Epithelial cell of esophagus (primary cell): ENCODE data around the gene ARHGAP26.
A peak's percentile ranks its signal among the peaks of the same experiment; 100 is the strongest.

Experiments
- DNase-seq: peaks from one replicate; pipeline ENCODE4 v3.0.0; 2010; ENCODE audit warnings: low read depth
- H3K4me3 ChIP-seq: 2 replicates; pipeline ENCODE4 v1.5.1; 2011; ENCODE audit warnings: mild to moderate bottlenecking, low read length, control low read depth
- CTCF ChIP-seq: IDR thresholded peaks from 2 replicates; pipeline ENCODE4 v1.5.1; 2011; ENCODE audit warnings: low read depth, mild to moderate bottlenecking, low read length, control low read depth, inconsistent platforms; ENCODE audit not compliant: insufficient read depth; ENCODE audit errors: missing control alignments

ARHGAP26 gene

GRCh38 chr5:142772446-142773293 is 2.5 kb downstream of the ARHGAP26 start:
- H3K4me3 ChIP-seq, result no peak overlapping the region
- DNase-seq, result no peak
- no peak for TF ChIP-seq CTCF

GRCh38 chr5:142777099-142777498 is 6.9 kb downstream of the ARHGAP26 start:
- no peak for TF ChIP-seq CTCF
- no peak overlapping the region for H3K4me3 ChIP-seq
- no peak for DNase-seq

- no peak for TF ChIP-seq CTCF
- H3K4me3 ChIP-seq, result no peak overlapping the region
- no peak for DNase-seq
Measured at GRCh38 chr5:142777850-142778249, 7.7 kb downstream of the ARHGAP26 start.

GRCh38 chr5:142779163-142779840 is 9.1 kb downstream of the ARHGAP26 start:
- no peak overlapping the region for H3K4me3 ChIP-seq
- no peak for TF ChIP-seq CTCF
- peak; percentile 62 for DNase-seq

GRCh38 chr5:142780871-142781270 is 10.7 kb downstream of the ARHGAP26 start:
- no peak for DNase-seq
- TF ChIP-seq CTCF, result no peak
- H3K4me3 ChIP-seq, result no peak overlapping the region

- DNase-seq, result no peak
- no peak for TF ChIP-seq CTCF
- no peak overlapping the region for H3K4me3 ChIP-seq
Measured at GRCh38 chr5:142782976-142783530, 12.9 kb downstream of the ARHGAP26 start.
